ENCODE measurements around the gene SOS2.
"Not testable (repeated sequence)": the region's sequence is repeated elsewhere in the genome, so short reads cannot be mapped to it uniquely, and the experiment has no call there.

Gene SOS2

GRCh38 chr14:50087341-50088116, 143.8 kb downstream of the SOS2 start:
- no peaks in the 10 kb centered on the region for H3K27me3 Mint-ChIP-seq
- ATAC-seq (no peak), DNase-seq (no peak)
- peak overlapping the region; percentile 39 to 59 for H3K4me3 Mint-ChIP-seq
- H3K4me1 Mint-ChIP-seq: peaks cover 92% of the 10 kb centered on the region
- H3K9me3 Mint-ChIP-seq: no peaks in the 10 kb centered on the region
- H3K27ac Mint-ChIP-seq: peak overlapping the region; percentile 46 to 76

- Mint-ChIP-seq H3K27me3 (no peaks in the 10 kb centered on the region), H3K4me1 (peaks cover 92% of the 10 kb centered on the region), H3K27ac (peak overlapping the region; percentile 93 to 97), H3K9me3 (no peaks in the 10 kb centered on the region), H3K4me3 (peak overlapping the region; percentile 69 to 74)
- ATAC-seq (no peak), DNase-seq (no peak)
Measured at GRCh38 chr14:50086321-50086711, 145.1 kb downstream of the SOS2 start.

GRCh38 chr14:50085570-50086320, 145.6 kb downstream of the SOS2 start:
- H3K9me3 Mint-ChIP-seq: no peaks in the 10 kb centered on the region
- H3K27me3 Mint-ChIP-seq: no peaks in the 10 kb centered on the region
- DNase-seq (peak; percentile 35 to 38), ATAC-seq (no peak)
- peak overlapping the region; percentile 69 to 74 for H3K4me3 Mint-ChIP-seq
- H3K27ac Mint-ChIP-seq: peak overlapping the region; percentile 93 to 97
- H3K4me1 Mint-ChIP-seq: peaks cover 92% of the 10 kb centered on the region

- no peaks in the 10 kb centered on the region for H3K27me3 Mint-ChIP-seq
- H3K27ac Mint-ChIP-seq: peak overlapping the region; percentile 93 to 97
- H3K4me1 Mint-ChIP-seq: peaks cover 82% of the 10 kb centered on the region
- H3K4me3 Mint-ChIP-seq: peak overlapping the region; percentile 69 to 74
- no peaks in the 10 kb centered on the region for H3K9me3 Mint-ChIP-seq
- DNase-seq (no peak), ATAC-seq (no peak)
Measured at GRCh38 chr14:50084666-50085065, 146.7 kb downstream of the SOS2 start.

- Mint-ChIP-seq H3K4me3 (peak overlapping the region; percentile 30 to 74), H3K27me3 (no peaks in the 10 kb centered on the region), H3K9me3 (no peaks in the 10 kb centered on the region), H3K27ac (peak overlapping the region; percentile 93 to 97), H3K4me1 (peaks cover 74% of the 10 kb centered on the region)
- DNase-seq (peak; percentile 71 to 76), ATAC-seq (peak; percentile 86)
Measured at GRCh38 chr14:50083467-50084337, 147.7 kb downstream of the SOS2 start.

- Mint-ChIP-seq H3K4me1 (peaks cover 72% of the 10 kb centered on the region), H3K9me3 (no peaks in the 10 kb centered on the region), H3K4me3 (peak overlapping the region; percentile 30 to 74), H3K27ac (peak overlapping the region; percentile 93 to 97), H3K27me3 (no peaks in the 10 kb centered on the region)
- ATAC-seq (peak; percentile 84), DNase-seq (peak; percentile 82 to 91)
Measured at GRCh38 chr14:50082784-50083466, 148.5 kb downstream of the SOS2 start.

- H3K9me3 Mint-ChIP-seq: no peaks in the 10 kb centered on the region
- peak; percentile 49 to 61 for DNase-seq
- H3K27me3 Mint-ChIP-seq: no peaks in the 10 kb centered on the region
- peak overlapping the region; percentile 30 to 74 for H3K4me3 Mint-ChIP-seq
- peak overlapping the region; percentile 93 to 97 for H3K27ac Mint-ChIP-seq
- H3K4me1 Mint-ChIP-seq: peaks cover 71% of the 10 kb centered on the region
- peak; percentile 21 for ATAC-seq
Measured at GRCh38 chr14:50082308-50082742, 149.1 kb downstream of the SOS2 start.

GRCh38 chr14:50079103-50079502, 152.3 kb downstream of the SOS2 start:
- not testable (repeated sequence) for DNase-seq, H3K27me3 Mint-ChIP-seq, ATAC-seq, H3K27ac Mint-ChIP-seq, H3K4me3 Mint-ChIP-seq, H3K9me3 Mint-ChIP-seq
- H3K4me1 Mint-ChIP-seq: peaks cover 67% of the 10 kb centered on the region

- not testable (repeated sequence) for ATAC-seq, DNase-seq, H3K9me3 Mint-ChIP-seq, H3K27me3 Mint-ChIP-seq, H3K27ac Mint-ChIP-seq, H3K4me3 Mint-ChIP-seq
- H3K4me1 Mint-ChIP-seq: peaks cover 69% of the 10 kb centered on the region
Measured at GRCh38 chr14:50073663-50074062, 157.7 kb downstream of the SOS2 start.

- Mint-ChIP-seq H3K9me3 (no peaks in the 10 kb centered on the region), H3K27me3 (no peaks in the 10 kb centered on the region), H3K4me1 (peaks cover 71% of the 10 kb centered on the region), H3K4me3 (no peak overlapping the region), H3K27ac (no peak overlapping the region)
- DNase-seq (no peak), ATAC-seq (no peak)
Measured at GRCh38 chr14:50072395-50072794, 159.0 kb downstream of the SOS2 start.

GRCh38 chr14:50070840-50071548, 160.4 kb downstream of the SOS2 start:
- peaks cover 72% of the 10 kb centered on the region for H3K4me1 Mint-ChIP-seq
- H3K27me3 Mint-ChIP-seq: no peaks in the 10 kb centered on the region
- ATAC-seq (no peak), DNase-seq (no peak)
- H3K27ac Mint-ChIP-seq: peak overlapping the region in 1 of 2 donors; percentile 30
- no peak overlapping the region for H3K4me3 Mint-ChIP-seq
- no peaks in the 10 kb centered on the region for H3K9me3 Mint-ChIP-seq

- ATAC-seq: peak; percentile 21
Measured at GRCh38 chr14:50070230-50070629, 161.1 kb downstream of the SOS2 start.

GRCh38 chr14:50069325-50069724, 162.1 kb downstream of the SOS2 start:
- H3K27me3 Mint-ChIP-seq: no peaks in the 10 kb centered on the region
- no peak overlapping the region for H3K4me3 Mint-ChIP-seq
- H3K4me1 Mint-ChIP-seq: peaks cover 76% of the 10 kb centered on the region
- ATAC-seq (no peak), DNase-seq (no peak)
- peak overlapping the region; percentile 36 to 71 for H3K27ac Mint-ChIP-seq
- no peaks in the 10 kb centered on the region for H3K9me3 Mint-ChIP-seq

More at GRCh38 chr14:50070230-50070629, 161.1 kb downstream of the SOS2 start:
- Mint-ChIP-seq H3K4me1 (peaks cover 72% of the 10 kb centered on the region), H3K4me3 (no peak overlapping the region), H3K27me3 (no peaks in the 10 kb centered on the region), H3K27ac (no peak overlapping the region), H3K9me3 (no peaks in the 10 kb centered on the region)
- no peak for DNase-seq

GRCh38 chr14:50068496-50068895, 162.9 kb downstream of the SOS2 start:
- H3K27ac Mint-ChIP-seq: no peak overlapping the region
- ATAC-seq (no peak), DNase-seq (no peak)
- H3K4me3 Mint-ChIP-seq: no peak overlapping the region
- H3K27me3 Mint-ChIP-seq: no peaks in the 10 kb centered on the region
- peaks cover 83% of the 10 kb centered on the region for H3K4me1 Mint-ChIP-seq
- H3K9me3 Mint-ChIP-seq: no peaks in the 10 kb centered on the region
